ENCODE results near the gene ZNF844.
"Not testable (repeated sequence)": the region's sequence is repeated elsewhere in the genome, so short reads cannot be mapped to it uniquely, and the experiment has no call there.

The ZNF844 gene

GRCh38 chr19:12064590-12065538 is at the start of gene ZNF844:
ZNF844 (plus strand) TSS chr19:12064731; CDS start chr19:12064874, 143 bp downstream.
- DNase-seq = peak; percentile 79

GRCh38 chr19:12015015-12015752 is 49.3 kb upstream of the ZNF844 start:
- no peak for DNase-seq

GRCh38 chr19:12015753-12016116 is 48.8 kb upstream of the ZNF844 start:
- DNase-seq = no peak

- DNase-seq = no peak
These were observed 30.3 kb upstream of the ZNF844 start for GRCh38 chr19:12034198-12034597.

GRCh38 chr19:12034620-12035019 is 29.9 kb upstream of the ZNF844 start:
- DNase-seq = no peak

- DNase-seq = peak; percentile 59
These were observed 29.0 kb upstream of the ZNF844 start, which contains the start of gene ZNF433 for GRCh38 chr19:12035220-12036172. ZNF433 (minus strand) TSS chr19:12035679; CDS start chr19:12035539, 140 bp downstream.

- no peak for DNase-seq
These were observed 21.6 kb upstream of the ZNF844 start for GRCh38 chr19:12042893-12043292.

GRCh38 chr19:12043752-12044422 is 20.6 kb upstream of the ZNF844 start:
- DNase-seq = no peak

GRCh38 chr19:12047868-12048267 is 16.7 kb upstream of the ZNF844 start:
- DNase-seq = no peak

GRCh38 chr19:12052091-12052496 is 12.4 kb upstream of the ZNF844 start:
- DNase-seq = no peak

GRCh38 chr19:12052497-12053169 is 11.9 kb upstream of the ZNF844 start, which contains the start of gene ZNF878:
ZNF878 (minus strand) TSS chr19:12052961; CDS start chr19:12052801, 160 bp downstream.
- DNase-seq = peak; percentile 55

- DNase-seq = no peak
These were observed 8.7 kb upstream of the ZNF844 start for GRCh38 chr19:12055784-12056183.

- no peak for DNase-seq
These were observed 11.1 kb downstream of the ZNF844 start for GRCh38 chr19:12075538-12076139.

GRCh38 chr19:12076331-12076730 is 11.8 kb downstream of the ZNF844 start:
- DNase-seq = not testable (repeated sequence)

GRCh38 chr19:12077375-12077774 is 12.8 kb downstream of the ZNF844 start:
- no peak for DNase-seq

- not testable (repeated sequence) for DNase-seq
These were observed 18.8 kb downstream of the ZNF844 start for GRCh38 chr19:12083336-12083735.

- no peak for DNase-seq
These were observed 20.7 kb downstream of the ZNF844 start for GRCh38 chr19:12085074-12085818.

- peak; percentile 62 for DNase-seq
These were observed 26.3 kb downstream of the ZNF844 start for GRCh38 chr19:12090807-12091206.

GRCh38 chr19:12092065-12092867 is 27.7 kb downstream of the ZNF844 start:
- peak; percentile 48 for DNase-seq
